HG03095 (cell line): ENCODE measurements around the gene CASZ1.

Experiments used
- ATAC-seq: cut with Tn5 transposase; IDR thresholded peaks from one replicate; pipeline ENCODE4 v1.9.1; 2021; ENCODE audit warnings: moderate library complexity; ENCODE audit not compliant: unreplicated experiment

Gene CASZ1

DNA sequence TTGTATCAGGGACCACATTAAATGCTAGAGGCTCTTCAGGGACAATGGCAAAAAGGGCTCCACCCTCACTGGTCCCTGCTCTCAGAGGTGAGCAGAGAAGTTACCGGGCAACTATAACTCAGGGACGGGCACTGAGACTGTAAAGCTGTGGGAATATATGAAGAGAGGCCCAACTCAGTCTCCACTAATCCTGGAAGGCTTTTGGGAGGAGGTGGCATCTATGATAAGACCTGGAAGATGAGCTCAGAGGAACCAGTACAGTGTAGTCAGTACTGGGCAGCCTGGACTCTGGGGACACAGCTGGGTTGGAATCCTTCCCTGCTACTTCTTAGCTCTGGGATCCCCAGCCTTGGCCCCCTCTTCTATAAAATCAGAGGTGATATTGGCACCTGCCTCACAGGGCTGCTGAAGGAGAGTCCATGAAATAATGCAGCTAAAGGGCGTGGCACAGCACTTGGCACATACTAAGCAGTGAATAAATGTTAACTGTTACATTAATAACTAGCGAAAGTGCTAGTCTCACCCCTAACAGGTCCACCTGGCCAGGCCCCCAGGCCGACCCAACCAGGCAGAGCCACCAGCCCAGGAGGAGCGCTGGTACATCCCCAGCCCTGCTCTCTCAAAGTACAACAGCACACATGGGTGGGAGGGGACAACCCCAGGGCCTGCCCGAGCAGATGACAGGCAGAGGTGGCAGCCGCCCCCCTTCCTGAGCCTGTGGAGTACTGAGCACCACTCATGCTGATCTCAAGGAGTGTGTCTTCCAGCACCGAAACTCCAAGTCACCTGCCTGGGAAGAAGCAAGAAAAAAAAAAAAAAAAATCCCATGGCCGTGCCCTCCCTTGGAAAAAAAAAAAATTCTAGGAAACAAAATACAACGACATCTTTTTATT lies 62.7 kb downstream of the CASZ1 start:
- no peak for ATAC-seq

DNA sequence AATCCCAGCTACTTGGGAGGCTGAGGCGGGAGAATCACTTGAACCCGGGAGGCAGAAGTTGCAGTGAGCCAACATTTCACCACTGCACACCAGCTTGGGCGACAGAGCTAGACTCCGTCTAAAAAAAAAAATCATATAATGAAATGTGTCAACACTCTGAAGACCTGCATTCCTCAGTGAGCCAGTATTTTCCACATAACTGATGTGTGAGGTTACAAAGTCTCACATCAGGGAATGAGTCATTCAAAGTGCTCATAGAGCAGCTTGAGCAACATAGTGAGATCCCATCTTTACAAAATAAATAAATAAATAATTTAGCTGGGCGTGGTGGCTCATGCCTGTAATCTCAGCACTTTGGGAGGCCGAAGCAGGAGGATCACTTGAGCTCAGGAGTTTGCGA lies 65.5 kb downstream of the CASZ1 start:
- ATAC-seq, result no peak

DNA sequence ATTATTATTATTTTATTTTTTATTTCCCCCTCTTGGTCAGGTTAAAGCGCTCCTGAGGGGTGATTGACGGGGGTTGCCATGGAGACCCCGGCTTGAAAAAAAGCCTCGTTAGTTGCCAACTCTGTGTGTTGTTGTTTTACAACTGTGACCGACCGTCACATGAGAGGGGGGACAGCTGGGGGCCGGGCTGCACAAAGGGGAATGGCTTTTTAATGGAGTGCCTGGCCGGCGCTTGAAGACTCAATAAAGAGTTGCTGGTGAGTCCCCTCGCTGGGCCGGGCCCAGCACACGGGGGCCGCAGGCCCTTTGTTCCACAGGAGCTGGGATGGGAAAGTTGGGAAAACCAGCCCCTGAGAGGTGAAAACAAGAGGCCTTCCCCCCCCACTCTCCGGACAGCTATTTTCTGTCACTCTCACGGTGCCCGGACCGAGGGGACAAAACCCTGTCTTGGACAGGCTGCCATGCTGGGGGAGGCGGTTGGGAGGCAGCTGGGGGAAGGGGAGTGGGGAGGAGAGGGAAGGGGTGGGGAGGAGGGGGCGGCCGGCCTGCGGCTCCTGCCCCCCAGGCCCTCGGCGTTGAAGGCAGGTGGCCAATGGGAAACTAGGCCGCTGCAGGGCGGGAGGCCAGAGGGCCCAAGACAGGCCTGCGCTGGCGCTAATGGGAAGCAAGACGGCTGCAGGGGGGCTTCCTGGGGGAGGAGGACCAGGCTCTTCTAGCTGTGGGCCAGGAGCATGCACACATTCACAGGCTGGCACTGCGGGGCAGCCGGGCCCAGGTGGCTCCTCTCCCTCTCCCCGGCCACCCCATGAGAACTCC lies 67.6 kb downstream of the CASZ1 start:
- no peak for ATAC-seq

DNA sequence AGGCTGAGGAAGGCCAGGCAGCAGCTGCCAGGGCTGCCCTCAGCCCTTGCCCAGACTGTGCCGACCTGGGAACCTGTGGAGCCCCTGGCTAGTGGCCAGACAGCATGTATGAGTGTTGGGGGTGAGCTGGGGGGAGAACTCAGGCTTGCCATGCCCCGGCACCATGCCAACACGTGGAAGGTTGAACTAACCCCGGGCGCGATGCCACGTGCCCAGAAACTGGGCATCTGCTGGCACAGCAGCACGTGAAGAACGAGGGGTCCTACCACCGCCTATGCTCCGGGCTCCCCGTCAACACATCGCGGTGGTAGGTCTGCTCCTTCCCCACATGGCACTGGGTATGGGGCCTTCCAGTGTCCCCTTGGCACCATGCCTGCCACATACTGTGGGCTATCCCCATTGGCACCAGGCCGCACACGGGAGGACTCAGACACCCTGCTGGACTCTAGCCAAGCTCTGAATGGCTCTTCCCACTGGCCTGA lies 68.7 kb downstream of the CASZ1 start:
- ATAC-seq, result no peak

DNA sequence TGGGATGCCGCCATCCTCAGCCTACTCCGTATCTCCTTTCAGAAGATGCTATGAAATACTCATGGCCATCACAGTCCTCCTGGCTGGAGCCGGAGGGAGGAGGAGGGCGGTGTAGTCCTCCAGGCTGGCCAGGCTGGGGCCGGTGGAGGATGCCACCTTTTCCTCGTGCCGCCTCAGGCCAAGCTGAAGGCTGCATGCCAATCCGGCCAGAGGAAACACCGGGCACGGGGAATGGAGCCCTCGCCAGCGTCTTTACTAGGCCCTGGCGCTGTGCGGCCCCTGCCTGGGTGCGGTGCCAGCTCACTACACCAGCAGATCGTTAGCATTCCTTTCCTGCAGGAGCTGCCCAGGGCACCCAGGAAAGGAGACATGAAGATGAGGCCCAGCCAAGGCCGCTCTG lies 70.1 kb downstream of the CASZ1 start:
- no peak for ATAC-seq

DNA sequence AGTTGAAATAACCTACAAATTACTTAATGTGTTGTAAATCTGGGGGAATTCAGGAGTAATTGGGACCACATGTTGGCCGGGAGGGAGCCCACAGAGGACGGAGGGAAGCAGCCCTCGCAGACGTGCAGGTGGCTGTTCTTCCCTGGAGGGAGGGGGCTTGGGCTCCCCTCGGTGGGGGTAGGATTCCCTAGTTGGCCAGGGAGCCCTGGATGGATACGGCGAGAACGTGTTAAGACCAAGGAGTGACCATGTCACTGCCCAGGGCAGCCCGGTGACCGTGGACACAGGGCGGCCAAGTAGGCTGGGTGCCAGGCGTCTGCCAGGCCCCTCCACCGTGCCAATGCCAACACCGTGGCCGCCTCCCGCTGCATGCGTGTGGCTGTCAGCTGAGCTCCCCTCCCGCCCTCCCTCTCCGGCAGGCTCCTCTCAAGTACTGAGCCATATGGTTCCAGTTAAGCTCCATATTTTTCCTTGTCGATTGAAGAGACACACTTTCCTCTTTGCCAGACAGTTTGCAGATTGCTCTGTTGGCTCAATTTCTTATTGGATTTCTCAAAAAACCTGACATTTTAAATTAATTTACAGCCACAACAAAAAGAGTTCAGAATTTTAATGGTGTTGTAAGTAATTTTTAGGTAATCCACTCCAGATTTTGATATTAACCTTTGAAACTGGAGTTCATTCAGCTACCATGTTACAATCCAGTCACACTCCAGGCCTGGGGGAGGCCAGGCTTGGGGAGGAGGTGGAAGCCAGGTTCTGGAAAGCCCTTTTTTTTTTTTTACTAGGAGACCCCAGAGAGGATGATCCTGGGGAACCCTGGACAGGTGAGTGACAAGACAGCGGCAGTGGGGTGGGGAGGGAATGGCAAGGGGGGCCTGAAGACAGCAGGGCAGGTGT lies 71.2 kb downstream of the CASZ1 start:
- no peak for ATAC-seq

DNA sequence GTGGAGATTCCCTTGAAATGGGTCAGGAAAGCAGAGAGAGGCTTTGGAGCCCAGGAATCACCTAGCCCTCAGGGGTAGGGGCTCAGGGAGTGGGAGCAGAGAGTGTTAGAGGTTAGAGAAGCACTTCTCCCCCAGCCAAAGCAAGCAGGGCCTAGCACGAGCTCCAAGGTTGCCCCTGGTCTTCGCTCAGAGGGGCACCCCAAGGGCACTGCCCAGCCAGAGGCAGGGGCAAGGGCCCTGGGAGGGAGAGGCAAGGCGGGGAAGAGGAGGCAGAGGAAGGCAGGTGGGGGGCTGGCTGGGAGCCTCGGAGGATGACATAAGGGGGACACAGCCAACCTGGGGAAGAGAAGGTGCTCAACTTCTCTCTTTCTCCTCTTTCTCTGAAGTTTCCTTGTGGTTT lies 71.9 kb downstream of the CASZ1 start:
- no peak for ATAC-seq

DNA sequence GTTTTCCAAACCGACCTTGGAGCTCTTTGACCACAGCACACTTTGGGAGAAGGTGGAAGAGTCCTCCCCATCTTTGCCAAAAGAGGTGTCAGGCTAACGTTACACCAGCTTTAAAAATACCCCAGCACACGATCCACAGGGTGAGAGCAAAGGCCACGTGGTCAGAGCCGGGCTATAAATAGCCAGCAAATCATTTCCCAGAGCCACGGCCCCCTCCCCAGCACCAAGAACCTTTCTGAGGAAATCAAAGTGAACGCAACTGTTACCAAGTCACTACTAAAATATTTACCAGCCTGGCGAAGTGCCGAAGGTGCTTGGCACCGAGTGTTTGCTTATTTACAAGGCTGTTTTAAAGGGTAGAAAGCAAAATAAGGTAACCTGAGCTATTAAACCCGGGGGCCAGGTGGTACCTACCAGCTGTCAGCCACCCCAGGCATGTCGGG lies 72.4 kb downstream of the CASZ1 start:
- no peak for ATAC-seq

DNA sequence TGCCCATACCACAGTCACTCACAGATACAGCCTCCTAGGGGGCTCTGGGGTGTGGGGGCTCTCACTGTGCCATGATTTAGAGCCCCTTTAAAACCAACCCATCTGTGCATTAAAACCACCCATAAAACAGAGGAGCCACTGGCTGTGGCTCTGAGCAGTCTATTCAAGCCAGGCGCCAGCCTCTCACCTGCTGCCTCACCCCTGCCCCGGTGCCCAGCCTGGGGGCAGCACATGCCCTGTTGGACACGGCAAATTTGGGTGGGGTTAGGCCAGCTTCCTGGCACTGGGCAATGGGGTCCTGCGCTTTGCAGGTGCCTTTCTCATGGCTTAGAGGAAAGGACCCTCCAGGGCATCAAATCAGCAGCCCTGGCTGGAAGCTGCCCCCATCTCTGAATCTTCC lies 73.1 kb downstream of the CASZ1 start:
- ATAC-seq, result no peak

DNA sequence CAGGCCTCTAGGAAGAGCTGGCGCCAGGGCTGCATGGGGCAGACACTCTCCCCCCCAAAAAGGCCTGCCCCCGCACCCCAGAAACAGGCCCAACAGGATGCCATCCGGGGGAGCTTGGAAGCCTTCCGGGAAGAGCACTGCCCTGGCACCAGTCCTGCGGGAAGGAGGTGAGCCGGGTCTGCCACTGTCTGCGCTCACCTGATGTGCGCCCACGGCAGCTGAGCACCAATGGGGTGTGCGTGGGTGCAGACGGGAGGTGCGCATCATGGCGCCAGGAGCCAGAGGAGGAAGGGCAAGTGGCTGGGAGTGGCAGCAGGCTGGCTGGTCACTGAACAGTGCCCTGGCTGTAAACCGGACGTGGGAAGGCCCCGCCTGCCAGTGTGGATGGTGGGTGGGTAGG lies 73.6 kb downstream of the CASZ1 start:
- no peak for ATAC-seq

DNA sequence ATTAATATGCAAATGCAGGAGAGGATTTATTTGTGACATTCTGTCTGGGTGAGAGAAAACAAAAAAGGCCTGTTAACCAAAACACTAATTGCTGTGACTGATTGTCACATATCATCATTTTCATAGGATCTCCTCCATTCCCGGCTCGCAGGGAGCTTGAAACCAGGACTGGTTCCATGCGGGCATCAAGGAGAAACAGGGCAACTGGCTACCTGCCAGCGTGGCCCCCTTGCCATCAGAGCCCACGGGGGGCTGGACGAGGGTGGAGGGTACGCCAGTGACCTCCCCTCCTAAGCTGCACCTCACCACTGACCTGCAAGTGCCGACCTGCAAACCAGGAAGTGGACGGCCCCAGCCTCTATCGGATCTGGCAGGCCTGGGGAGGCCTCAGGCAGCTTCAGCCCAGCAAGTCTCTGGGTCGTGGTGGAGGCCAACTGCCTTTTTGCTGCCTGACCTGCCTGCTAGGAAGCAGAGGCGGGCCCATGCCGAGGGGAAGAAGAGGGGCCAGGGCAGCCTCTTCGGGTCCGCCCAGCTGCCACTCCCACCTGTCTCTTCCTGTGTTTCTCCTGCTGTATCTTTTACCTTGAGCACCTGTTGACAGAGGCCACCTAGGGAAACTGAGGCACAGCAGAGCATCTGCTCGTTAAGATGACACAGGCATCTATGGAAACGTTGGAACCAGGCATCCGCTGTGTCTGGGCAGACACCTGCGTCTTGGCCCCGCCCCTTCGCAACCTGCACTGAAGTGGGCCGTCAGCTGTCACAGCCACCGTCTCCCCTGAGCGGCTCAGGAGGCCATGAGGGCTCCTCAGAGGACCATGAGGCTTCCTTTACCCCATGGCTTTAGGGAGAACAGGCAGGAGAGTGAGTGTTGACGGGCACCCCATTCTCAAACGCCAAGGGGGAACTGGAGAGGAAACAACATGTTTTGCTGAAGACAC lies 74.8 kb downstream of the CASZ1 start:
- ATAC-seq, result no peak

DNA sequence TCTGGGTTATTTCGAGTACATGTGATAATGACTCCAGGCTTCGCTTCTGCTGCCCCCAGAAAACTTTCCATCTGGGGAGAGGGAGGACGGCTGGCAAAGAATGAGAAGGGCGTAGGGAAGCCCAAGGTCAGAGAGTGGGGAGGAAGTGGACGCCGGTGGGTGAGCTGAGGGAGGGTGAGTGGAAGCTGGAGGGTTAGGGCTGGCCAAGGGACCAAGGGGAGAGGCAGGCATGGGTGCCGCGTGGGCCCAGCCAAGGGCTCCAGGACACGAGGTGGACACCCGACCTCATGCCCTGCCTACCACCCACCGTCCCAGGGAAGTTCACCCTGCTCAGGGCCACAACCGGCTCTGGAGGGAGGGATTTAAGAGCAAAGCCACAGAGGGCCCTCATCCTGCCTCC lies 75.8 kb downstream of the CASZ1 start:
- no peak for ATAC-seq

DNA sequence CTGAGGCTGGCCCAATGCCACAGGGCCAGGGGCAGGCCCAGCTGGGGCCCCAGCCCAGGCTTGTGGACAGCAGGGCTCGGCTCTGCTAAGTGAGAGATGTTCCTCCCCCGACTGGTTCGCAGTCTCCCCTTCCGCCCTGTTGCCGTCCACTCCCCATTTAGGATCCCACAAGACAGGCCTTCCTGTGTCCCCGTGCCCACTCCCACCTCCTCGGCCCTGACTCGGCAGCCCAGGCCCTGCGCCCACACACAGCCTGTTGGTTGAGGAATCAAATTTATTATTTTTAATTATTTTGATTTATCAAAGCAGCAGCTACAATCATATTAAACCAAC lies 78.4 kb downstream of the CASZ1 start:
- no peak for ATAC-seq

DNA sequence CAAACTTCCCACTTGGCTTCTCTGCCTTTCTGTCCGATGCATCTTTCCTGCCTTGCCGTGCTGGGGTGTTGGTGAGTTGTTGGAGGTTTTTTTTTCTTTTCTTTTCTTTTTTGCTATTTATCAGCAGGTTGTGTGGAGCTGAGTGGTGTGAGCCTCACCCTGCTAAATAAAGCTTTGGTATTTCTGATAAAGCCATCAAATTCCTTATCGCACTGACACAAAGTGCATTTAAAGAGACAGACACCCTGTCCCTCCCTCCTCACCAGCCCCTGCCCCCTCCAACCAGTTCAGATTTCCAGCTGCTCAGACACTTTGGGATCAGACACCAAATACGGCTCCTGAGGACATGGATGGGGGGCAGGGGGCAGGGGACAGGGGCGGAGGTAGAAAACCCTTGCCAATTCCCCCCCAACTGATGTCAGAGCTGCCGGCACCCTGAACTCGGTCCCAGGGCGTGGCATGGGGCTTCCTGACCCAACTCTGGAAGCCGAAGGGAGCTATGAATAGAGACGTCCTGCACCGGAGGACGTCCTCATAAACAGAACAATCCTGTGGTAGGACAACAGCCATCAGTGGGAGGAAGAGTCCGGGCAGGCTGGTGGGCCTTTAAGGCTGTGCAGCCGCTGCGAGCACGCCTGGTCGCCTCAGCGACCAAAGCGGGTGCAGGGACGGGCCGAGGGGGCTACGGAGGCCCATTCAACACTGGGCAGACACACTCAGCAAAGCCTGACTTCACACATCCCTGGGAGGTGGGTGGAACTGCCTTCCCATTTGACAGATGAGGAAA lies 79.0 kb downstream of the CASZ1 start:
- no peak for ATAC-seq

DNA sequence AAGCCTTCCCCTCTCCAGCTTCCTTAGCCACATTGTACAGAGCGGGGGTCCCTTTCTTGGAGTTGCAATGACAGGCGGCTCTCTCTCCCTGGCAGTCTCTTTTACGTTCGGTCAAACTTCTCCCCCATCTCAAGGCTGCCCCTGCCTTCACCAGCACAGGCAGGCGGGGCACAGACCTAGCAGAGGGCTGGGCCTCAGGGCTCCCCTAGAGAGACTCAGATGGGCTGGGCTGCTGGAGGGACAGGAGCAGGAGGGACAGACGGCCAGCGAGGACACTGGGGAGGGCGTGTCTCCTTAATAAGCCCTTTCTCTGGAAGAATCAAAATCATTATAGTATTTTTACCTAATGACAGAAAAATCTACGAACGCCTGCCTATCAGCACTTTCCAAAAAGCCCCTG lies 79.6 kb downstream of the CASZ1 start:
- ATAC-seq, result no peak

DNA sequence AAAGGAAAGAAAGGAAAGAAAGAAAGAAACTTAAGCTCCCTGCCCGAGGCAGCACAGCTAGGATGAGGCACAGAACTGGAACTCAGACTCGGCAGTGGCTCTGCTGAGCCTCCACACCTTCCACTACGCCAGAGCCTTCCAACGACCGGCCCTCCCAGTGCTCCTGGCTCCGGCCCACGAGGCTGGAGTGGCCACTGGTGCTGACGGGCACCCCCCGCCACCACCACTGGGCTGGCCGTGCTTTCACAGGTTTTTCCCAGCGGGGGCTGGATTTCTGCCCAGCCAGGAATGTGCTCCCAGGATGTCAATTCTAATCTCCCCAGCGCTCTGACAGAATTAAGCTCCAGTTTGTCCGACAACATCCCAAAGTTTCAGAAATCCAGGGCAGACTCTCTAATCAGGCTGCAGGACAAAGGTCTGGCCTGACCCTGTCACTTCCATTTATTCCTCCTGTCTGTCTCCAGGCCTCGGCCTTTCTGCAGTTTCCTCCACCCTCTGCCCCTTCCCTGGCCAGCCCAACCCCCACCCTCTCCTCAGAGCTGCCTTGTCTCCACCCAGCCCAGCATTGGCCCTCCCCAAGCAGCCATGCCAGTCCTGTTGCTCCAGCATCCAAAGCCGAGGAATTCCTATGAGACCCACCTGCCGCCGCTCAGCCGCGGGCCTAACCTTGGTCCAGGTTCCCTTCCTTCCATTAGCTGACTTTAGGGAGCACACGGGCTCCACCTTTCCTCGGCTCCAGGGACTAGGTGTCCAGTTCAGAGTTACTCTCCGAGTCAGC lies 81.9 kb downstream of the CASZ1 start:
- no peak for ATAC-seq

DNA sequence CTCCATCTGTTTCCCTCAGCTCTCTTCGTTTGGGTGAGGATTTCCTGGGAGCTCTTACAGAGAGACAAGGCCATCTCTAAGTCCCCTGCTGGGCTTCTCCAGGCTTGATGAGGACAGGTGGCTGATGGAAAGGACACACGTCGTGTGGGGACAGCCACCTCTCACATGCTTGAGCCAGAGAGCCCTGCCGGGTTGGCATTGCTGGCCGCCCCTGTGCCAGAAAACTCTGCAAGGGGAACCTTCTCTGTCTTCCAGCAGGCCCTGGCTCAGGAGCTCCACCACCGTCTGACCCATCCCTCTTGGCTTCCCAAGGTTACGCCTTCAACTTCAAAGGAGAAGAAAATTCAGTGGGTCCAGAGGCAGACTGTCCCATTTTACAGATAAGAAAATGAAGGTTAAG lies 82.8 kb downstream of the CASZ1 start:
- ATAC-seq, result no peak

DNA sequence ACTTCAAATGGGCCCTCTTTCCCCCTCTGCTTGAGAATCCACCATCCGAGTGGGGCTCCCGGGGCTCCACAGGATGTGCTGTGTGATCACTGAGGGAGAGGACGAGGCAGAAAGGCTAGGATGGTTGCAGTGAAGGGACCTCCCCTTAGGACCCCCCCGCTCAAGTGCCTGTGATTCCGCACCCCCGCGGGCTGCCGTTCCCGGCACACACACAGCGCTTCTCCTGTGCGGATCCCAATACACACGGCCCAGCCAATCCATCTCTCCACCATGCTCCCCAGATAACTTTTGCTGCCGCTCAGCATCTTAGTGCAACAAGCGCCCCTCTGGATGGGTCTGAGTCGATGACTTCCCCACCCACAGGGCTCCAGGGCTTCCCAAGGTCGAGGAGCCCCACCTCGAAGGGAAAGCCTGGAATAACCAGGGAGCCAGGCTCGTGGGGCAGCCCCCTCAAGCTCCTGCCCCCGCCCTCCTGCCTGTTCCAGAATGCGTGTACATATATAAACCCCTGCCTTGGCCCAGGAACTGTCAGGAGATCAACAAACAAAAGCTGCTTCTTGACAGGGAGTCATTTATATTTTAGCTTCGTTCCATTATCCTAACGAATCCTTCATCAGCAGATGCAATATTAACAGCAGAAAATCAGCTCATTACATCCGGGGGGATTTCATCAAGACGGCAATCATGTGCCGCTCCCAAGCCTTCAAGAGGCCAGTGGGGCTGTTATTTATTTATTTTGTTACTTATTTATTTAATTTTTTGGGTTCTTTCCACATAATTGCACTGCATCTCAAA lies 83.7 kb downstream of the CASZ1 start:
- no peak for ATAC-seq
